GM10266 (cell line): Measurements from ENCODE around the gene SLC35G6.

ENCODE experiments used
- DNase-seq: peaks from one replicate; pipeline ENCODE4 v3.0.0; 2012; ENCODE audit errors: extremely low spot score
- TF ChIP-seq, protein P1 (sequence below): IDR thresholded peaks from 2 replicates; pipeline ENCODE4 v1.5.1; 2012; ENCODE audit warnings: mild to moderate bottlenecking, low read depth; ENCODE audit not compliant: control insufficient read depth, insufficient read depth; ENCODE audit errors: missing control alignments

The SLC35G6 gene

GRCh38 chr17:7502987-7503386 lies 21.7 kb downstream of the SLC35G6 start:
- TF ChIP-seq, protein P1, sequence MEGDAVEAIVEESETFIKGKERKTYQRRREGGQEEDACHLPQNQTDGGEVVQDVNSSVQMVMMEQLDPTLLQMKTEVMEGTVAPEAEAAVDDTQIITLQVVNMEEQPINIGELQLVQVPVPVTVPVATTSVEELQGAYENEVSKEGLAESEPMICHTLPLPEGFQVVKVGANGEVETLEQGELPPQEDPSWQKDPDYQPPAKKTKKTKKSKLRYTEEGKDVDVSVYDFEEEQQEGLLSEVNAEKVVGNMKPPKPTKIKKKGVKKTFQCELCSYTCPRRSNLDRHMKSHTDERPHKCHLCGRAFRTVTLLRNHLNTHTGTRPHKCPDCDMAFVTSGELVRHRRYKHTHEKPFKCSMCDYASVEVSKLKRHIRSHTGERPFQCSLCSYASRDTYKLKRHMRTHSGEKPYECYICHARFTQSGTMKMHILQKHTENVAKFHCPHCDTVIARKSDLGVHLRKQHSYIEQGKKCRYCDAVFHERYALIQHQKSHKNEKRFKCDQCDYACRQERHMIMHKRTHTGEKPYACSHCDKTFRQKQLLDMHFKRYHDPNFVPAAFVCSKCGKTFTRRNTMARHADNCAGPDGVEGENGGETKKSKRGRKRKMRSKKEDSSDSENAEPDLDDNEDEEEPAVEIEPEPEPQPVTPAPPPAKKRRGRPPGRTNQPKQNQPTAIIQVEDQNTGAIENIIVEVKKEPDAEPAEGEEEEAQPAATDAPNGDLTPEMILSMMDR, result peak; percentile 42
- DNase-seq, result no peak

DNA sequence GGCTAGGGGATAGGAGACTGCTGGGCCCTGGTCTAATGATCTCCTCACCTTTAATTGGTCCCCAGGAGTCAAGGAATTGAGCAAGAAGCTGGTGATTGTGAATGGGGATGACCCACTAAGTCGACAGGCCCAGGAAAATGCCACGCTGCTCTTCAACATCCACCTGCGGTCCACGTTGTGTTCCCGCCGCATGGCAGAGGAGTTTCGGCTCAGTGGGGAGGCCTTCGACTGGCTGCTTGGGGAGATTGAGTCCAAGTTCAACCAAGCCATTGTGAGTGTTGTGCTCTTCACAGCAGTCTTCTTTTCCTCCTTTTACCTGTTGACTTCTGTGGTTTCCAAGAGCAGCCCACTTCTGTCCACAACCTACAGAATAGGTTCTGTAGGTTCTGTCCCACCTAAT lies 22.3 kb downstream of the SLC35G6 start:
- TF ChIP-seq, protein P1, result no peak
- DNase-seq, result no peak

DNA sequence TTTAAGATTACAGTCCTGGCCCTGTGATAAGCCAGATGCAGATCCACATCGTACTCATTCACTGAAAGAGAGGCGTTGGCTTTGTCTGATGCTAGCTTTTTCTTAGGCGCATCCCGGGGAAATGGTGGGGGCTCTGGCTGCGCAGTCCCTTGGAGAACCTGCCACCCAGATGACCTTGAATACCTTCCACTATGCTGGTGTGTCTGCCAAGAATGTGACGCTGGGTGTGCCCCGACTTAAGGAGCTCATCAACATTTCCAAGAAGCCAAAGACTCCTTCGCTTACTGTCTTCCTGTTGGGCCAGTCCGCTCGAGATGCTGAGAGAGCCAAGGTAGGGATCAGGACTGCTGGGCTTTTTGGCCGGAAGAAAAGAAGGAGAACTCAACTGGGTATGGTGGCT lies 26.9 kb downstream of the SLC35G6 start:
- no peak for DNase-seq
- TF ChIP-seq, protein P1, result no peak

DNA sequence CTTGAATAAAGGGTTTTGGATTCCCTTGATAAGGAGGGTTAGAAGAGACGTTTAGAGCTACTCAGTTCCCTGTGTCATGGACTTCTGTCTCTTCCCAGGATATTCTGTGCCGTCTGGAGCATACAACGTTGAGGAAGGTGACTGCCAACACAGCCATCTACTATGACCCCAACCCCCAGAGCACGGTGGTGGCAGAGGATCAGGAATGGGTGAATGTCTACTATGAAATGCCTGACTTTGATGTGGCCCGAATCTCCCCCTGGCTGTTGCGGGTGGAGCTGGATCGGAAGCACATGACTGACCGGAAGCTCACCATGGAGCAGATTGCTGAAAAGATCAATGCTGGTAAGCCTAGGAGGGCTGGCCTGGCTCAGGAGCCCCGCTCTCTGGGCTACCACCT lies 27.6 kb downstream of the SLC35G6 start:
- DNase-seq, result no peak
- TF ChIP-seq, protein P1, result no peak

DNA sequence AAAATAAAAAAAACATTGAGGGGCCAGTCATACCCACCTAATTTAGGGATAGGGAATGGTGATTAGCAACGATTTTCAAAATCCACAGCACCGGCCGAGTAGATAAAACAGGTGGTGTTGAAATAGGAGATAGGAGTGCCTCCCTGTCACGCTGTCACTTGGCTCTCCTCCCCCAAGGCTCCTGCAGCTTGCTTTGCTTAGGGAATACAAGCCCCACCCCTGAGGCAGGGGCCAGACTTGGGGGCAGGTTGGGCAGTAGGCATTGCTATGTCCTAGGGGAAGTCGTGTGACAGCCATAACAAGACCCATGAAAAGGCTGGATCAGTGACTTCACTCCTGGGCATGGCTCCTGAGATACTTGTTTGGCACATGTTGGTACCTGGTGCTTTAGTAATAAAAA lies 28.7 kb downstream of the SLC35G6 start:
- TF ChIP-seq, protein P1, result no peak
- no peak for DNase-seq

- no peak for DNase-seq
- TF ChIP-seq, protein P1, result no peak
Measured at GRCh38 chr17:7511108-7511507, 29.9 kb downstream of the SLC35G6 start.

DNA sequence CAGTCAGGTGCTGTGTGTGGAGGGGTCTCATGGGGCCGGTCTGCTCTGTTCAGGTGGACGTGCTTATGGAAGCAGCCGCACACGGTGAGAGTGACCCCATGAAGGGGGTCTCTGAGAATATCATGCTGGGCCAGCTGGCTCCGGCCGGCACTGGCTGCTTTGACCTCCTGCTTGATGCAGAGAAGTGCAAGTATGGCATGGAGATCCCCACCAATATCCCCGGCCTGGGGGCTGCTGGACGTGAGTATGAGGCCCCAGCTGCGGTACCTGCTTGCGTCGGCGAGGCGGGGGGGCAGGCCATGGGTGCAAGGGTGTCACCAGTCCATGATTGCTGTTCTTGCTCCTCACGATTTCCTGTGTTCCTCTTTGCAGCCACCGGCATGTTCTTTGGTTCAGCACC lies 30.9 kb downstream of the SLC35G6 start:
- TF ChIP-seq, protein P1, result no peak
- no peak for DNase-seq
